HCT116 (cell line): ENCODE results near the gene VWC2L. TPM values are rescaled to one million over a fixed set of nuclear protein-coding genes. Genes with fewer than 3 reads are reported as not detected.

Experiments used
- ATAC-seq: fragments of 200-7000 bp; cut with Tn5 transposase; 2 replicates; pipeline ENCODE4 v1.9.1; 2020; ENCODE audit warnings: mild to moderate bottlenecking, moderate library complexity
- BruUV-seq: library from RNA; stranded (reverse); fragments of 400-500 nt; replicated peaks from 2 replicates; lab custom pipeline; 2021; lab: Mats Ljungman, UMichigan
- CTCF ChIA-PET: fragments of 300-600 bp; sonication (Branson Sonifier 250); formaldehyde crosslinking; loops from one replicate; lab custom pipeline; 2021; ENCODE audit warnings: antibody characterized with exemption; lab: Charles Lee
- POLR2A ChIA-PET: fragments of 300-600, 350-600 bp; sonication (Branson Sonifier 250); formaldehyde crosslinking; loops from one replicate; lab custom pipeline; 2021; ENCODE audit warnings: antibody characterized with exemption; lab: Charles Lee
- RAD21 ChIA-PET, 2 experiments: fragments of 300-600 bp; sonication (Branson Sonifier 250); formaldehyde crosslinking; loops; one replicate each; lab custom pipeline; 2023; ENCODE audit warnings: low total read pairs in 2 of 2; ENCODE audit not compliant: uncharacterized antibody in 2 of 2, unreplicated experiment in 2 of 2, low non-redundant PET in 1 of 2; lab: Charles Lee
- DNase-seq: peaks from one replicate; pipeline ENCODE4 v3.0.0-alpha.2; 2010; ENCODE audit warnings: low read depth, low spot score
- H2AFZ ChIP-seq: fragments of 200-600 bp; shearing (Covaris generic), sonication (generic); 2 replicates; pipeline ENCODE4 v1.6.1; 2017; ENCODE audit warnings: low read depth, mixed run types, mixed read lengths, antibody characterized with exemption, low read length; ENCODE audit not compliant: poor library complexity, severe bottlenecking
- H3K27ac ChIP-seq: 2 replicates; pipeline ENCODE4 v1.5.1; 2012; ENCODE audit warnings: low read depth, low read length
- H3K27me3 ChIP-seq: fragments of 200-600 bp; sonication (generic); 2 replicates; pipeline ENCODE4 v1.6.1; 2016; ENCODE audit warnings: mixed run types, low read length, mixed read lengths; ENCODE audit not compliant: insufficient read depth
- H3K36me3 ChIP-seq, 2 experiments: fragments of 200-500 bp in 1 of 2; fragments of 200-600 bp in 1 of 2; sonication (Bioruptor generic) in 1 of 2; sonication (generic) in 1 of 2; 2 replicates each; pipeline versions ENCODE4 v1.5.1 to v1.6.1; 2014 to 2016; ENCODE audit warnings: low read length in 2 of 2, inconsistent platforms in 1 of 2, mixed read lengths in 1 of 2, mixed run types in 1 of 2; ENCODE audit not compliant: insufficient read depth in 2 of 2, control insufficient read depth in 1 of 2
- H3K4me1 ChIP-seq, 2 experiments: fragments of 200-600 bp in 1 of 2; sonication (generic) in 1 of 2; 2 replicates each; pipeline versions ENCODE4 v1.5.1 to v1.6.1; 2012 to 2017; ENCODE audit warnings: low read length in 2 of 2, inconsistent platforms in 1 of 2, mild to moderate bottlenecking in 1 of 2, mixed read lengths in 1 of 2, mixed run types in 1 of 2, moderate library complexity in 1 of 2; ENCODE audit not compliant: insufficient read depth in 2 of 2, control insufficient read depth in 1 of 2
- H3K4me2 ChIP-seq: fragments of 200-600 bp; sonication (generic); 2 replicates; pipeline ENCODE4 v1.6.1; 2017; ENCODE audit warnings: mixed run types, low read length, mixed read lengths
- H3K4me3 ChIP-seq, 2 experiments: fragments of 200-600 bp in 1 of 2; sonication (generic) in 1 of 2; replicated peaks in 1 of 2; 2 replicates each; pipeline ENCODE4 v1.5.1; 2011 to 2016; ENCODE audit warnings: low read length in 2 of 2, control low read depth in 1 of 2, low read depth in 1 of 2, mild to moderate bottlenecking in 1 of 2, mixed read lengths in 1 of 2, mixed run types in 1 of 2
- H3K79me2 ChIP-seq: fragments of 200-600 bp; sonication (generic); 2 replicates; pipeline ENCODE4 v1.6.1; 2017; ENCODE audit warnings: mild to moderate bottlenecking, mixed run types, low read length, moderate library complexity, mixed read lengths; ENCODE audit not compliant: insufficient read depth
- H3K9ac ChIP-seq: fragments of 200-600 bp; sonication (generic); 2 replicates; pipeline ENCODE4 v1.6.1; 2016; ENCODE audit warnings: low read length, mixed read lengths
- H3K9me2 ChIP-seq: fragments of 200-600 bp; sonication (generic), shearing (Covaris generic); 2 replicates; pipeline ENCODE4 v1.6.1; 2017; ENCODE audit warnings: mixed run types, mild to moderate bottlenecking, moderate library complexity; ENCODE audit not compliant: insufficient read depth
- H3K9me3 ChIP-seq, 2 experiments: fragments of 200-500 bp in 1 of 2; fragments of 200-600 bp in 1 of 2; sonication (Bioruptor generic) in 1 of 2; sonication (generic) in 1 of 2; 2 replicates each; pipeline ENCODE4 v1.6.1; 2014 to 2017; ENCODE audit warnings: low read length in 2 of 2, mixed read lengths in 2 of 2, inconsistent platforms in 1 of 2, low read depth in 1 of 2, mild to moderate bottlenecking in 1 of 2, mixed run types in 1 of 2, moderate library complexity in 1 of 2; ENCODE audit not compliant: control insufficient read depth in 1 of 2, insufficient read depth in 1 of 2
- H4K20me1 ChIP-seq: fragments of 200-600 bp; sonication (generic), shearing (Covaris generic); 2 replicates; pipeline ENCODE4 v1.6.1; 2017; ENCODE audit warnings: mixed run types, mild to moderate bottlenecking, moderate library complexity; ENCODE audit not compliant: insufficient read depth
- CEBPB ChIP-seq: IDR thresholded peaks from 2 replicates; pipeline ENCODE4 v1.6.1; 2012; ENCODE audit warnings: low read depth
- CTCF ChIP-seq, 3 experiments: fragments of 200-600 bp in 1 of 3; sonication (generic) in 1 of 3; IDR thresholded peaks in 2 of 3; conservative IDR thresholded peaks in 1 of 3; 2 replicates each; pipeline ENCODE4 v1.5.1; 2012 to 2017; ENCODE audit warnings: low read depth in 2 of 3, low read length in 2 of 3, antibody characterized with exemption in 1 of 3, borderline replicate concordance in 1 of 3, control low read depth in 1 of 3, mild to moderate bottlenecking in 1 of 3, mixed read lengths in 1 of 3, mixed run types in 1 of 3, moderate library complexity in 1 of 3; ENCODE audit not compliant: insufficient read depth in 1 of 3
- EGR1 ChIP-seq: IDR thresholded peaks from 2 replicates; pipeline ENCODE4 v1.6.1; 2012; ENCODE audit warnings: low read depth
- EZH2 ChIP-seq: fragments of 200-600 bp; sonication (generic); IDR thresholded peaks from 2 replicates; pipeline ENCODE4 v1.6.1; 2017; ENCODE audit warnings: antibody characterized with exemption, mixed run types
- JUND ChIP-seq: IDR thresholded peaks from 2 replicates; pipeline ENCODE4 v1.6.1; 2012
- MAX ChIP-seq: IDR thresholded peaks from 2 replicates; pipeline ENCODE4 v1.6.1; 2012
- POLR2A ChIP-seq: IDR thresholded peaks from 2 replicates; pipeline ENCODE4 v1.7.0; 2011; ENCODE audit warnings: borderline replicate concordance; ENCODE audit not compliant: insufficient read depth, insufficient read length; ENCODE audit errors: extremely low read depth
- POLR2AphosphoS5 ChIP-seq: IDR thresholded peaks from 2 replicates; pipeline ENCODE4 v1.6.1; 2011; ENCODE audit warnings: mild to moderate bottlenecking, low read depth, low read length, moderate library complexity
- RAD21 ChIP-seq: IDR thresholded peaks from 2 replicates; pipeline ENCODE4 v1.6.1; 2012; ENCODE audit warnings: low read depth, mild to moderate bottlenecking
- SIN3A ChIP-seq: IDR thresholded peaks from 2 replicates; pipeline ENCODE4 v1.6.1; 2012; ENCODE audit warnings: low read depth
- SP1 ChIP-seq: IDR thresholded peaks from 2 replicates; pipeline ENCODE4 v1.6.1; 2012; ENCODE audit warnings: low read depth
- TCF7L2 ChIP-seq: IDR thresholded peaks from 2 replicates; pipeline ENCODE4 v1.7.0; 2011; ENCODE audit warnings: borderline replicate concordance, inconsistent platforms; ENCODE audit not compliant: insufficient read depth, insufficient read length; ENCODE audit errors: extremely low read depth
- YY1 ChIP-seq: IDR thresholded peaks from 2 replicates; pipeline ENCODE4 v1.6.1; 2011; ENCODE audit warnings: low read length, low read depth, moderate library complexity, mild to moderate bottlenecking; ENCODE audit not compliant: insufficient replicate concordance; ENCODE audit errors: extremely low read depth
- ZFX ChIP-seq: fragments of 450-650 bp; IDR thresholded peaks from 2 replicates; pipeline ENCODE4 v1.6.1; 2017
- intact Hi-C: fragments of 100-400 bp; cut with micrococcal nuclease; formaldehyde crosslinking; loops from 2 replicates; pipeline ENCODE4 v1.10.0; 2022
- total RNA-seq: library from RNA; stranded (reverse); gene quantifications from one replicate; pipeline ENCODE4 v1.2.1, GENCODE V29; 2021; ENCODE audit not compliant: unreplicated experiment

Gene VWC2L
- total RNA-seq, 1 experiment from 2014 or later = not detected

- Histone ChIP-seq H3K27ac (no peak overlapping the region), H3K9me3 (no peaks in the 10 kb centered on the region), H3K4me1 (no peaks in the 10 kb centered on the region), H3K27me3 (no peaks in the 10 kb centered on the region), H3K4me3 (no peak overlapping the region), H3K79me2 (no peaks in the 10 kb centered on the region), H3K36me3 (no peaks in the 10 kb centered on the region), H3K9me2 (no peaks in the 10 kb centered on the region), H3K9ac (no peak overlapping the region), H3K4me2 (no peak overlapping the region), H2AFZ (no peak overlapping the region), H4K20me1 (no peaks in the 10 kb centered on the region)
- ChIA-PET POLR2A (no interaction called here), RAD21 (no interaction called here), CTCF (no interaction called here)
- DNase-seq (no peak), ATAC-seq (no peak)
- no TSS peak for BruUV-seq
- TF ChIP-seq SIN3A = no peak
- no peak for TF ChIP-seq EZH2
- TF ChIP-seq EGR1 = no peak
- no peak for TF ChIP-seq CEBPB
- no peak for TF ChIP-seq ZFX
- TF ChIP-seq YY1 = no peak
- no peak for TF ChIP-seq SP1
- TF ChIP-seq POLR2AphosphoS5 = no peak
- TF ChIP-seq TCF7L2 = no peak
- TF ChIP-seq MAX = no peak
- no peak for TF ChIP-seq JUND
- no peak for TF ChIP-seq POLR2A
- no peak for TF ChIP-seq RAD21
- TF ChIP-seq CTCF (IDR thresholded peaks at IDR 0.05 in 2 of 3, conservative IDR thresholded peaks at IDR 0.05 in 1 of 3; ENCODE audit: borderline replicate concordance in 1 of 3, insufficient read depth in 1 of 3, low read depth in 2 of 3, low read length in 2 of 3) = no peak
- intact Hi-C loops = no loop called here
These were observed 15.8 kb upstream of the VWC2L start for GRCh38 chr2:214395040-214395439.
